HEK293 (cell line): ENCODE measurements around the gene SIGMAR1.

Experiments
- CTCF ChIA-PET: fragments of 350-600 bp; formaldehyde crosslinking; extraction: SDS; loops from one replicate; lab custom pipeline; 2021; ENCODE audit warnings: antibody characterized with exemption; lab: Yijun Ruan, JAX
- POLR2A ChIA-PET: fragments of 300-600 bp; formaldehyde crosslinking; extraction: SDS; loops from one replicate; lab custom pipeline; 2020; ENCODE audit warnings: antibody characterized with exemption, inconsistent platforms; lab: Yijun Ruan, JAX
- H3K27ac ChIP-seq: fragments of 200-500 bp; sonication (Bioruptor generic); 2 replicates; pipeline ENCODE4 v1.5.1; 2014; ENCODE audit warnings: low read depth, low read length, control low read depth, inconsistent platforms; ENCODE audit errors: extremely low read depth
- H3K36me3 ChIP-seq, 2 experiments: fragments of 200-500 bp in 1 of 2; sonication (Bioruptor generic) in 1 of 2; 1 replicate in 1 of 2; 2 replicates in 1 of 2; pipeline ENCODE4 v1.5.1; 2014 to 2017; ENCODE audit warnings: inconsistent platforms in 2 of 2, low read length in 2 of 2; ENCODE audit not compliant: control insufficient read depth in 2 of 2, insufficient read depth in 1 of 2
- H3K4me1 ChIP-seq: fragments of 200-500 bp; sonication (Bioruptor generic); 2 replicates; pipeline ENCODE4 v1.5.1; 2014; ENCODE audit warnings: mild to moderate bottlenecking, low read length, inconsistent platforms; ENCODE audit not compliant: control insufficient read depth, insufficient read depth
- H3K4me3 ChIP-seq: 2 replicates; pipeline ENCODE4 v1.5.1; 2011; ENCODE audit warnings: low read depth, mild to moderate bottlenecking, control low read depth, low read length, moderate library complexity
- H3K9me3 ChIP-seq: fragments of 200-500 bp; sonication (Bioruptor generic); 2 replicates; pipeline ENCODE4 v1.5.1; 2014; ENCODE audit warnings: low read depth, low read length, inconsistent platforms; ENCODE audit not compliant: control insufficient read depth, insufficient read depth
- BCL11B ChIP-seq: fragments of 450-650 bp; formaldehyde crosslinking; IDR thresholded peaks from 2 replicates; pipeline ENCODE4 v1.5.1; 2016; ENCODE audit warnings: low read depth, missing biosample characterization, missing genetic modification characterization
- GLIS2 ChIP-seq: fragments of 450-650 bp; formaldehyde crosslinking; IDR thresholded peaks from 2 replicates; pipeline ENCODE4 v1.5.1; 2016; ENCODE audit warnings: missing biosample characterization, missing genetic modification characterization
- KLF9 ChIP-seq: fragments of 450-650 bp; formaldehyde crosslinking; IDR thresholded peaks from 2 replicates; pipeline ENCODE4 v1.5.1; 2016; ENCODE audit warnings: missing biosample characterization, missing genetic modification characterization, low read depth
- PRDM6 ChIP-seq: fragments of 450-650 bp; formaldehyde crosslinking; IDR thresholded peaks from 2 replicates; pipeline ENCODE4 v1.5.1; 2017; ENCODE audit warnings: missing biosample characterization, missing genetic modification characterization
- SCRT2 ChIP-seq: fragments of 450-650 bp; formaldehyde crosslinking; IDR thresholded peaks from 2 replicates; pipeline ENCODE4 v1.5.1; 2016; ENCODE audit warnings: missing biosample characterization, missing genetic modification characterization
- SP2 ChIP-seq: fragments of 450-650 bp; formaldehyde crosslinking; IDR thresholded peaks from 2 replicates; pipeline ENCODE4 v1.5.1; 2016; ENCODE audit warnings: missing biosample characterization, missing genetic modification characterization
- YY1 ChIP-seq: fragments of 450-650 bp; formaldehyde crosslinking; IDR thresholded peaks from 2 replicates; pipeline ENCODE4 v1.5.1; 2018; ENCODE audit warnings: missing biosample characterization, missing genetic modification characterization
- ZBTB21 ChIP-seq: fragments of 450-650 bp; formaldehyde crosslinking; IDR thresholded peaks from 2 replicates; pipeline ENCODE4 v1.5.1; 2017; ENCODE audit warnings: missing biosample characterization, missing genetic modification characterization
- ZBTB26 ChIP-seq: fragments of 450-650 bp; formaldehyde crosslinking; optimal IDR thresholded peaks from 2 replicates; pipeline ENCODE3; 2016; ENCODE audit warnings: missing biosample characterization, mild to moderate bottlenecking, missing genetic modification characterization
- ZBTB48 ChIP-seq: fragments of 450-650 bp; formaldehyde crosslinking; IDR thresholded peaks from 2 replicates; pipeline ENCODE4 v1.5.1; 2016; ENCODE audit warnings: missing biosample characterization, missing genetic modification characterization
- ZBTB8A ChIP-seq: fragments of 450-650 bp; formaldehyde crosslinking; IDR thresholded peaks from 2 replicates; pipeline ENCODE4 v1.5.1; 2016; ENCODE audit warnings: missing biosample characterization, missing genetic modification characterization
- ZEB2 ChIP-seq: fragments of 450-650 bp; formaldehyde crosslinking; IDR thresholded peaks from 2 replicates; pipeline ENCODE4 v1.5.1; 2016; ENCODE audit warnings: missing biosample characterization, missing genetic modification characterization
- ZFHX2 ChIP-seq: fragments of 450-650 bp; formaldehyde crosslinking; conservative IDR thresholded peaks from 2 replicates; pipeline ENCODE4 v1.5.1; 2016; ENCODE audit warnings: missing biosample characterization, missing genetic modification characterization
- ZNF132 ChIP-seq: fragments of 450-650 bp; formaldehyde crosslinking; IDR thresholded peaks from 2 replicates; pipeline ENCODE4 v1.5.1; 2017; ENCODE audit warnings: missing biosample characterization, missing genetic modification characterization, borderline replicate concordance
- ZNF19 ChIP-seq: fragments of 450-650 bp; formaldehyde crosslinking; IDR thresholded peaks from 2 replicates; pipeline ENCODE4; 2016; ENCODE audit warnings: missing biosample characterization, missing genetic modification characterization, low read depth
- ZNF302 ChIP-seq: fragments of 450-650 bp; formaldehyde crosslinking; IDR thresholded peaks from 2 replicates; pipeline ENCODE4 v1.5.1; 2016; ENCODE audit warnings: missing biosample characterization, missing genetic modification characterization, low read depth
- ZNF335 ChIP-seq: fragments of 450-650 bp; formaldehyde crosslinking; conservative IDR thresholded peaks from 2 replicates; pipeline ENCODE4 v1.5.1; 2016; ENCODE audit warnings: missing biosample characterization, missing genetic modification characterization
- ZNF366 ChIP-seq: fragments of 450-650 bp; formaldehyde crosslinking; conservative IDR thresholded peaks from 2 replicates; pipeline ENCODE4 v1.5.1; 2016; ENCODE audit warnings: missing biosample characterization, missing genetic modification characterization
- ZNF416 ChIP-seq: fragments of 450-650 bp; formaldehyde crosslinking; IDR thresholded peaks from 2 replicates; pipeline ENCODE4 v1.5.1; 2016; ENCODE audit warnings: missing biosample characterization, missing genetic modification characterization
- ZNF48 ChIP-seq: fragments of 450-650 bp; formaldehyde crosslinking; IDR thresholded peaks from 2 replicates; pipeline ENCODE4 v1.5.1; 2016; ENCODE audit warnings: missing biosample characterization, missing genetic modification characterization
- ZNF529 ChIP-seq: fragments of 450-650 bp; formaldehyde crosslinking; IDR thresholded peaks from 2 replicates; pipeline ENCODE4 v1.5.1; 2017; ENCODE audit warnings: missing genetic modification characterization, missing biosample characterization; ENCODE audit not compliant: insufficient replicate concordance
- ZNF530 ChIP-seq: fragments of 450-650 bp; formaldehyde crosslinking; IDR thresholded peaks from 2 replicates; pipeline ENCODE4 v1.5.1; 2016; ENCODE audit warnings: low read depth, missing biosample characterization, missing genetic modification characterization
- ZNF571 ChIP-seq: fragments of 450-650 bp; formaldehyde crosslinking; IDR thresholded peaks from 2 replicates; pipeline ENCODE4 v1.5.0; 2017; ENCODE audit warnings: missing biosample characterization, missing genetic modification characterization
- ZNF629 ChIP-seq: fragments of 450-650 bp; formaldehyde crosslinking; IDR thresholded peaks from 2 replicates; pipeline ENCODE4 v1.5.1; 2017; ENCODE audit warnings: missing biosample characterization, missing genetic modification characterization

Gene SIGMAR1

GRCh38 chr9:34628656-34629490 lies 8.7 kb downstream of the SIGMAR1 start, which contains the start of gene ARID3C:
TSS of gene ARID3C (minus strand) at chr9:34629066. CDS start at chr9:34628014, 1,052 bp downstream.
- Histone ChIP-seq H3K9me3 (no peaks in the 10 kb centered on the region), H3K27ac (no peak within 1 kb of the TSS), H3K4me3 (peak within 1 kb of the TSS; percentile 35), H3K36me3 (no peaks in the 10 kb centered on the region), H3K4me1 (no peaks in the 10 kb centered on the region; the same call in 1 of the 2 replicates)
- CTCF ChIA-PET = interaction anchor here (0.6 to 3.2 kb wide), 9 partner anchors 8 to 53 kb away, joined by 3 to 18 read pairs (median 3); partner anchors contain the start of genes DCTN3 and RPP25L
- TF ChIP-seq ZNF571 (tag by site-specific recombination) (no peak), SCRT2 (tag by site-specific recombination) (peak; percentile 86), ZNF366 (tag by site-specific recombination) (peak; percentile 58; the same call in 1 of the 2 replicates), ZNF530 (tag by site-specific recombination) (no peak), ZBTB21 (no peak), YY1 (tag by site-specific recombination) (no peak), KLF9 (tag by site-specific recombination) (peak; percentile 43; the same call in 1 of the 2 replicates), GLIS2 (tag by site-specific recombination) (0 out of 2 replicates have a peak, but pooled peaks have one; percentile 20), ZNF416 (tag by site-specific recombination) (no peak), ZBTB26 (peak; percentile 30), ZNF19 (tag by site-specific recombination) (no peak), ZNF48 (tag by site-specific recombination) (no peak), ZNF629 (tag by site-specific recombination) (no peak), ZFHX2 (peak; percentile 67), PRDM6 (no peak), ZEB2 (tag by site-specific recombination) (no peak), ZBTB8A (0 out of 2 replicates have a peak, but pooled peaks have one; percentile 33), SP2 (0 out of 2 replicates have a peak, but pooled peaks have one; percentile 8)
- POLR2A ChIA-PET = interaction anchor here (0.6 to 1.5 kb wide), 2 partner anchors 9 to 248 kb away, joined by 3 to 9 read pairs; partner anchors contain the start of gene SIGMAR1

GRCh38 chr9:34627716-34628655 lies 9.6 kb downstream of the SIGMAR1 start:
- ChIA-PET POLR2A (no interaction called here), CTCF (interaction anchor here (0.6 to 3.2 kb wide), 5 partner anchors 13 to 52 kb away, joined by 3 to 18 read pairs (median 3); partner anchors contain the start of gene RPP25L)
- Histone ChIP-seq H3K4me3 (no peak overlapping the region), H3K4me1 (no peaks in the 10 kb centered on the region; the same call in 1 of the 2 replicates), H3K36me3 (no peaks in the 10 kb centered on the region), H3K9me3 (no peaks in the 10 kb centered on the region), H3K27ac (no peak overlapping the region)
- TF ChIP-seq BCL11B (no peak), ZBTB48 (0 out of 2 replicates have a peak, but pooled peaks have one; percentile 23), ZNF132 (tag by site-specific recombination) (no peak), SCRT2 (tag by site-specific recombination) (peak; percentile 18; the same call in 1 of the 2 replicates), ZNF302 (no peak), ZNF529 (tag by site-specific recombination) (no peak), ZNF416 (tag by site-specific recombination) (no peak), ZNF366 (tag by site-specific recombination) (peak; percentile 73), ZNF335 (tag by site-specific recombination) (no peak)
